H1 (cell line): ENCODE results near the gene CDK5. TPM values are rescaled to one million over a fixed set of nuclear protein-coding genes. Genes with fewer than 3 reads are reported as not detected.

Experiments
- EP300 ChIP-seq, 2 experiments: IDR thresholded peaks; 1 replicate in 1 of 2; 2 replicates in 1 of 2; pipeline ENCODE4 v1.6.1; 2011 to 2012; ENCODE audit warnings: low read depth in 2 of 2, low read length in 2 of 2, mild to moderate bottlenecking in 2 of 2, borderline replicate concordance in 1 of 2, inconsistent platforms in 1 of 2, moderate library complexity in 1 of 2
- KDM4A ChIP-seq: IDR thresholded peaks from one replicate; pipeline ENCODE4 v1.7.1; 2012; ENCODE audit warnings: low read depth, mild to moderate bottlenecking, moderate library complexity, low read length, inconsistent platforms; ENCODE audit not compliant: severe bottlenecking
- RXRA ChIP-seq: IDR thresholded peaks from 2 replicates; pipeline ENCODE4 v1.6.1; 2011; ENCODE audit warnings: low read depth, mild to moderate bottlenecking, low read length, moderate library complexity; ENCODE audit not compliant: insufficient read depth
- SP4 ChIP-seq: IDR thresholded peaks from 2 replicates; pipeline ENCODE4 v1.6.1; 2012; ENCODE audit warnings: low read length, inconsistent platforms
- polyA plus RNA-seq, 7 experiments: library from polyadenylated mRNA; depleted of rRNA in 3 of 7; stranded (reverse) in 5 of 7; unstranded in 2 of 7; fragments of >200 nt in 5 of 7; fragments of 200-250 nt in 2 of 7; gene quantifications; 1 replicate in 5 of 7; 2 replicates in 1 of 7; 4 replicates in 1 of 7; pipeline versions ENCODE4 v1.2.1 to v1.2.3, GENCODE V29; 2011 to 2013; ENCODE audit warnings: missing spikeins in 2 of 7, mixed read lengths in 2 of 7
- total RNA-seq: library from RNA; stranded (reverse); fragmentation: NEBNext Ultra II Directional; extraction: Animal tissue kit (Norgen Biotek cat#: 25700); gene quantifications from 2 replicates; pipeline ENCODE4 v1.2.1, GENCODE V29; 2021
- TF ChIP-seq, protein P1 (sequence below): fragments of 300-600 bp; sonication (generic); IDR thresholded peaks from 2 replicates; pipeline ENCODE4 v1.7.1; 2012; ENCODE audit warnings: low read length, moderate library complexity, mild to moderate bottlenecking, inconsistent platforms; ENCODE audit not compliant: insufficient replicate concordance

Gene CDK5
- total and polyA plus RNA-seq, 2 of the 8 experiments (the other 6 are each of a cell fraction or from before 2014, with no cell fraction given) = 22.8 to 37.2 TPM

DNA sequence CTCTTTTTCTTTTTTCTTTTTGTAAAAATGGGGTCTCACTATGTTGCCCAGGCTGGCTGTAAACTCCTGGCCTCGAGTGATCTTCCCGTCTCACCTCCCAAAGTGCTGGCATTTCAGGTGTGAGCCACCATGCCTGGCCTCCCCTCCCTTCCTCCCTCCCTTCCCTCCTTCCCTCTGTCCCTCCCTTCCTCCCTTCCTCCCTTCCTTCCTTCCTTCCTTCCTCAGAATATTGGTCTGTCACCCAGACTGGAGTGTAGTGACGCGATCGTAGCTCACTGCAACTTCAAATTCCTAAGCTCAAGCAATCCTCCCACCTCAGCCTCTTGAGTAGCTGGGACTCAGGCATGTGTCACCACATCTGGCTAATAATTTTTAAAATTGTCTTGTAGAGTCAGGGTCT lies 37.0 kb upstream of the CDK5 start (continued):
- TF ChIP-seq, protein P1, sequence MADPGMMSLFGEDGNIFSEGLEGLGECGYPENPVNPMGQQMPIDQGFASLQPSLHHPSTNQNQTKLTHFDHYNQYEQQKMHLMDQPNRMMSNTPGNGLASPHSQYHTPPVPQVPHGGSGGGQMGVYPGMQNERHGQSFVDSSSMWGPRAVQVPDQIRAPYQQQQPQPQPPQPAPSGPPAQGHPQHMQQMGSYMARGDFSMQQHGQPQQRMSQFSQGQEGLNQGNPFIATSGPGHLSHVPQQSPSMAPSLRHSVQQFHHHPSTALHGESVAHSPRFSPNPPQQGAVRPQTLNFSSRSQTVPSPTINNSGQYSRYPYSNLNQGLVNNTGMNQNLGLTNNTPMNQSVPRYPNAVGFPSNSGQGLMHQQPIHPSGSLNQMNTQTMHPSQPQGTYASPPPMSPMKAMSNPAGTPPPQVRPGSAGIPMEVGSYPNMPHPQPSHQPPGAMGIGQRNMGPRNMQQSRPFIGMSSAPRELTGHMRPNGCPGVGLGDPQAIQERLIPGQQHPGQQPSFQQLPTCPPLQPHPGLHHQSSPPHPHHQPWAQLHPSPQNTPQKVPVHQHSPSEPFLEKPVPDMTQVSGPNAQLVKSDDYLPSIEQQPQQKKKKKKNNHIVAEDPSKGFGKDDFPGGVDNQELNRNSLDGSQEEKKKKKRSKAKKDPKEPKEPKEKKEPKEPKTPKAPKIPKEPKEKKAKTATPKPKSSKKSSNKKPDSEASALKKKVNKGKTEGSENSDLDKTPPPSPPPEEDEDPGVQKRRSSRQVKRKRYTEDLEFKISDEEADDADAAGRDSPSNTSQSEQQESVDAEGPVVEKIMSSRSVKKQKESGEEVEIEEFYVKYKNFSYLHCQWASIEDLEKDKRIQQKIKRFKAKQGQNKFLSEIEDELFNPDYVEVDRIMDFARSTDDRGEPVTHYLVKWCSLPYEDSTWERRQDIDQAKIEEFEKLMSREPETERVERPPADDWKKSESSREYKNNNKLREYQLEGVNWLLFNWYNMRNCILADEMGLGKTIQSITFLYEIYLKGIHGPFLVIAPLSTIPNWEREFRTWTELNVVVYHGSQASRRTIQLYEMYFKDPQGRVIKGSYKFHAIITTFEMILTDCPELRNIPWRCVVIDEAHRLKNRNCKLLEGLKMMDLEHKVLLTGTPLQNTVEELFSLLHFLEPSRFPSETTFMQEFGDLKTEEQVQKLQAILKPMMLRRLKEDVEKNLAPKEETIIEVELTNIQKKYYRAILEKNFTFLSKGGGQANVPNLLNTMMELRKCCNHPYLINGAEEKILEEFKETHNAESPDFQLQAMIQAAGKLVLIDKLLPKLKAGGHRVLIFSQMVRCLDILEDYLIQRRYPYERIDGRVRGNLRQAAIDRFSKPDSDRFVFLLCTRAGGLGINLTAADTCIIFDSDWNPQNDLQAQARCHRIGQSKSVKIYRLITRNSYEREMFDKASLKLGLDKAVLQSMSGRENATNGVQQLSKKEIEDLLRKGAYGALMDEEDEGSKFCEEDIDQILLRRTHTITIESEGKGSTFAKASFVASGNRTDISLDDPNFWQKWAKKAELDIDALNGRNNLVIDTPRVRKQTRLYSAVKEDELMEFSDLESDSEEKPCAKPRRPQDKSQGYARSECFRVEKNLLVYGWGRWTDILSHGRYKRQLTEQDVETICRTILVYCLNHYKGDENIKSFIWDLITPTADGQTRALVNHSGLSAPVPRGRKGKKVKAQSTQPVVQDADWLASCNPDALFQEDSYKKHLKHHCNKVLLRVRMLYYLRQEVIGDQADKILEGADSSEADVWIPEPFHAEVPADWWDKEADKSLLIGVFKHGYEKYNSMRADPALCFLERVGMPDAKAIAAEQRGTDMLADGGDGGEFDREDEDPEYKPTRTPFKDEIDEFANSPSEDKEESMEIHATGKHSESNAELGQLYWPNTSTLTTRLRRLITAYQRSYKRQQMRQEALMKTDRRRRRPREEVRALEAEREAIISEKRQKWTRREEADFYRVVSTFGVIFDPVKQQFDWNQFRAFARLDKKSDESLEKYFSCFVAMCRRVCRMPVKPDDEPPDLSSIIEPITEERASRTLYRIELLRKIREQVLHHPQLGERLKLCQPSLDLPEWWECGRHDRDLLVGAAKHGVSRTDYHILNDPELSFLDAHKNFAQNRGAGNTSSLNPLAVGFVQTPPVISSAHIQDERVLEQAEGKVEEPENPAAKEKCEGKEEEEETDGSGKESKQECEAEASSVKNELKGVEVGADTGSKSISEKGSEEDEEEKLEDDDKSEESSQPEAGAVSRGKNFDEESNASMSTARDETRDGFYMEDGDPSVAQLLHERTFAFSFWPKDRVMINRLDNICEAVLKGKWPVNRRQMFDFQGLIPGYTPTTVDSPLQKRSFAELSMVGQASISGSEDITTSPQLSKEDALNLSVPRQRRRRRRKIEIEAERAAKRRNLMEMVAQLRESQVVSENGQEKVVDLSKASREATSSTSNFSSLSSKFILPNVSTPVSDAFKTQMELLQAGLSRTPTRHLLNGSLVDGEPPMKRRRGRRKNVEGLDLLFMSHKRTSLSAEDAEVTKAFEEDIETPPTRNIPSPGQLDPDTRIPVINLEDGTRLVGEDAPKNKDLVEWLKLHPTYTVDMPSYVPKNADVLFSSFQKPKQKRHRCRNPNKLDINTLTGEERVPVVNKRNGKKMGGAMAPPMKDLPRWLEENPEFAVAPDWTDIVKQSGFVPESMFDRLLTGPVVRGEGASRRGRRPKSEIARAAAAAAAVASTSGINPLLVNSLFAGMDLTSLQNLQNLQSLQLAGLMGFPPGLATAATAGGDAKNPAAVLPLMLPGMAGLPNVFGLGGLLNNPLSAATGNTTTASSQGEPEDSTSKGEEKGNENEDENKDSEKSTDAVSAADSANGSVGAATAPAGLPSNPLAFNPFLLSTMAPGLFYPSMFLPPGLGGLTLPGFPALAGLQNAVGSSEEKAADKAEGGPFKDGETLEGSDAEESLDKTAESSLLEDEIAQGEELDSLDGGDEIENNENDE = no peak
- TF ChIP-seq RXRA (no peak), SP4 (no peak), KDM4A (no peak), EP300 (IDR thresholded peaks at IDR 0.05; ENCODE audit: borderline replicate concordance in 1 of 2, low read depth in 2 of 2, low read length in 2 of 2) (no peak)
